ENCODE data around the gene GRM5. TPM values are rescaled to one million over a fixed set of nuclear protein-coding genes. Genes with fewer than 3 reads are reported as not detected.
"Not testable (repeated sequence)": the region's sequence is repeated elsewhere in the genome, so short reads cannot be mapped to it uniquely, and the experiment has no call there.

Gene GRM5
- total and polyA plus RNA-seq, 2 donors from 2014 or later = 0.06 to 0.63 TPM

DNA sequence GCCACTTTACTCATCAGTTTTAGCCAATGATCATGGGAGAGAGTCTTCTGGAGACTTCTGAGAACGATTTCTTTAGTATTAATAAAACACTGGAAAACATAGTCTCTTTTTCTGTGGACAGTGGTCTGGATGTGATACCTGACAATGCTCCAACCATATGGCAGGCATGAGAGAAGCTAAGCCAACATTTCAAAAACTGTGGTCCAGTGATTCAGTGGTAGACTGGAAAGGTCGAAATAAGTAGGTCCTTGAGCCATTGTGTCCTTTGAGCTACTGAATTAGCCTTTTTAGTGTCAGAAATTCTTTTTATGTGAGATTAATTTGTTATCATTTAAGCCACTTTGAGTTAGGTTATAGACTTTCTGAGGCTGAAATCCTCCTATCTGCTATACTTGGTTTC, 530.5 kb downstream of the GRM5 start:
- Histone ChIP-seq H3K4me3 (ENCODE audit: low read length in 3 of 3) (no peak overlapping the region), H3K36me3 (ENCODE audit: control insufficient read depth in 2 of 3, insufficient read depth in 3 of 3, low read length in 3 of 3) (no peaks in the 10 kb centered on the region), H3K4me1 (ENCODE audit: control insufficient read depth in 2 of 3, insufficient read depth in 2 of 3, low read depth in 1 of 3, low read length in 3 of 3) (no peaks in the 10 kb centered on the region), H3K27me3 (ENCODE audit: control insufficient read depth, insufficient read depth, low read length) (no peaks in the 10 kb centered on the region), H3K9ac (ENCODE audit: low read length in 3 of 3) (no peak overlapping the region), H3K27ac (ENCODE audit: low read depth in 2 of 2, low read length in 2 of 2) (no peak overlapping the region), H3K9me3 (ENCODE audit: control insufficient read depth in 2 of 3, insufficient read depth in 1 of 3, low read length in 3 of 3) (no peaks in the 10 kb centered on the region)
- intact Hi-C loops (cut with DNase I) = no loop called here
- FAIRE-seq (no peak), DNase-seq (no peak)
- TF ChIP-seq, protein P1, sequence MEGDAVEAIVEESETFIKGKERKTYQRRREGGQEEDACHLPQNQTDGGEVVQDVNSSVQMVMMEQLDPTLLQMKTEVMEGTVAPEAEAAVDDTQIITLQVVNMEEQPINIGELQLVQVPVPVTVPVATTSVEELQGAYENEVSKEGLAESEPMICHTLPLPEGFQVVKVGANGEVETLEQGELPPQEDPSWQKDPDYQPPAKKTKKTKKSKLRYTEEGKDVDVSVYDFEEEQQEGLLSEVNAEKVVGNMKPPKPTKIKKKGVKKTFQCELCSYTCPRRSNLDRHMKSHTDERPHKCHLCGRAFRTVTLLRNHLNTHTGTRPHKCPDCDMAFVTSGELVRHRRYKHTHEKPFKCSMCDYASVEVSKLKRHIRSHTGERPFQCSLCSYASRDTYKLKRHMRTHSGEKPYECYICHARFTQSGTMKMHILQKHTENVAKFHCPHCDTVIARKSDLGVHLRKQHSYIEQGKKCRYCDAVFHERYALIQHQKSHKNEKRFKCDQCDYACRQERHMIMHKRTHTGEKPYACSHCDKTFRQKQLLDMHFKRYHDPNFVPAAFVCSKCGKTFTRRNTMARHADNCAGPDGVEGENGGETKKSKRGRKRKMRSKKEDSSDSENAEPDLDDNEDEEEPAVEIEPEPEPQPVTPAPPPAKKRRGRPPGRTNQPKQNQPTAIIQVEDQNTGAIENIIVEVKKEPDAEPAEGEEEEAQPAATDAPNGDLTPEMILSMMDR (IDR thresholded peaks at IDR 0.05; ENCODE audit: borderline replicate concordance, extremely low read depth, insufficient read depth) = no peak

DNA sequence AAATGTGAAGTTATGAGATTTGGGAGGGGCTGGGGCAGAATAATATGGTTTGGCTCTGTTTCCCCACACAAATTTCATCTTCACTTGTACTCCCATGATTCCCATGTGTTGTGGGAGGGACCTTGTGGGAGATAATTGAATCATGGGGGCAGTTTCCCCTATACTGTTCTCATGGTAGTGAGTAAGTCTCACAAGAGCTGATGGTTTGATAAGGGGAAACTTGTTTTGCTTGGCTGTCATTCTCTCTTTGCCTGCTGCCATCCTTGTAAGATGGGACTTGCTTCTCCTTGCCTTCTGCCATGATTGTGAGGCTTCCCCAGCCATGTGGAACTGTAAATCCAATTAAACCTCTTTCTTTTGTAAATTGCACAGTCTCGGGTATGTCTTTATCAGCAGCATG, 531.1 kb downstream of the GRM5 start:
- DNase-seq; H3K36me3 ChIP-seq (ENCODE audit: control insufficient read depth in 2 of 3, insufficient read depth in 3 of 3, low read length in 3 of 3); H3K9ac ChIP-seq (ENCODE audit: low read length in 3 of 3); H3K4me1 ChIP-seq (ENCODE audit: control insufficient read depth in 2 of 3, insufficient read depth in 2 of 3, low read depth in 1 of 3, low read length in 3 of 3); H3K27me3 ChIP-seq (ENCODE audit: control insufficient read depth, insufficient read depth, low read length); H3K9me3 ChIP-seq (ENCODE audit: control insufficient read depth in 2 of 3, insufficient read depth in 1 of 3, low read length in 3 of 3); FAIRE-seq; H3K27ac ChIP-seq (ENCODE audit: low read depth in 2 of 2, low read length in 2 of 2); intact Hi-C loops (cut with DNase I); H3K4me3 ChIP-seq (ENCODE audit: low read length in 3 of 3): not testable (repeated sequence)

DNA sequence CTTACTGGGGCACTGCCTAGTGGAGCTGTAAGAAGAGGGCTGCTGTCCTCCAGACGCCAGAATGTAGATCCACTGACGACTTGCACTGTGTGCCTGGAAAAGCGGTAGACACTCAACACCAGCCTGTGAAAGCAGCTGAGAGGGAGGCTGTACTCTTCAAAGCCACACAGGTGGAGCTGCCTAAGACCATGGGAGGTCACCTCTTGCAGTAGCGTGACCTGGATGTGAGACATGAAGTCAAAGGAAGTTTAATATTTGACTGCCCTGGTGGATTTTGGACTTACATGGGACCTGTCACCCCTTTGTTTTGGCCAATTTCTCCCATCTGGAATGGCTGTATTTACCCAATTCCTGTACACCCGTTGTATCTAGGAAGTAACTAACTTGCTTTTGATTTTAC, 531.6 kb downstream of the GRM5 start:
- H3K27me3 ChIP-seq (ENCODE audit: control insufficient read depth, insufficient read depth, low read length) = no peaks in the 10 kb centered on the region
- no peak overlapping the region for H3K9ac ChIP-seq (ENCODE audit: low read length in 3 of 3)
- H3K27ac ChIP-seq (ENCODE audit: low read depth in 2 of 2, low read length in 2 of 2) = no peak overlapping the region
- intact Hi-C loops (cut with DNase I) = no loop called here
- no peaks in the 10 kb centered on the region for H3K36me3 ChIP-seq (ENCODE audit: control insufficient read depth in 2 of 3, insufficient read depth in 3 of 3, low read length in 3 of 3)
- no peaks in the 10 kb centered on the region for H3K9me3 ChIP-seq (ENCODE audit: control insufficient read depth in 2 of 3, insufficient read depth in 1 of 3, low read length in 3 of 3)
- FAIRE-seq = no peak
- no peak overlapping the region for H3K4me3 ChIP-seq (ENCODE audit: low read length in 3 of 3)
- no peak for DNase-seq
- TF ChIP-seq, protein P1 (IDR thresholded peaks at IDR 0.05; ENCODE audit: borderline replicate concordance, extremely low read depth, insufficient read depth) = no peak
- no peaks in the 10 kb centered on the region for H3K4me1 ChIP-seq (ENCODE audit: control insufficient read depth in 2 of 3, insufficient read depth in 2 of 3, low read depth in 1 of 3, low read length in 3 of 3)

DNA sequence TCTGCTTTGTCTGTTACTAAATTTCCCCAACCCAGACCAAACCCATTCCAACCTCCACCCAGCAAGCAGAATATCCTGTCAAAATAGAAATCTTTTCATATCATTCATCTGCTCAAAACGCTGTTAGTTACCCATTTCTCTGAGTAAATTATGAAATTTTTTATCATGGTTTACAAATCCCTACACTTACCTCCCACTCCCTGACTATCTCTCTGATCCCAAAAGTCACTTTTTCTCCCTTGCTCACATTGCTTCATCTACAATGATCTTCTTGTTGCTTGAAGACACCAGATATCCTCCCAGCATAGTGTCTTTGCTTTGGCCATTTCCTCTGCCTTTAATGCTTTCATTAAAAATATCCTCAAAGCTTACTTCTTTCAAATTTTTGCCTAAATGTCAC, 532.8 kb downstream of the GRM5 start:
- Histone ChIP-seq H3K9me3 (ENCODE audit: control insufficient read depth in 2 of 3, insufficient read depth in 1 of 3, low read length in 3 of 3) (no peaks in the 10 kb centered on the region), H3K9ac (ENCODE audit: low read length in 3 of 3) (no peak overlapping the region), H3K36me3 (ENCODE audit: control insufficient read depth in 2 of 3, insufficient read depth in 3 of 3, low read length in 3 of 3) (no peaks in the 10 kb centered on the region), H3K27me3 (ENCODE audit: control insufficient read depth, insufficient read depth, low read length) (no peaks in the 10 kb centered on the region), H3K4me3 (ENCODE audit: low read length in 3 of 3) (no peak overlapping the region), H3K4me1 (ENCODE audit: control insufficient read depth in 2 of 3, insufficient read depth in 2 of 3, low read depth in 1 of 3, low read length in 3 of 3) (no peaks in the 10 kb centered on the region), H3K27ac (ENCODE audit: low read depth in 2 of 2, low read length in 2 of 2) (no peak overlapping the region)
- no peak for FAIRE-seq
- TF ChIP-seq, protein P1 (IDR thresholded peaks at IDR 0.05; ENCODE audit: borderline replicate concordance, extremely low read depth, insufficient read depth) = no peak
- no peak for DNase-seq
- intact Hi-C loops (cut with DNase I) = no loop called here

Measured in kidney (tissue), 14 donors.